IMR-90 (cell line): ENCODE data around the gene RNU1-1. TPM values are rescaled to one million over a fixed set of nuclear protein-coding genes. Genes with fewer than 3 reads are reported as not detected.

Source experiments
- ATAC-seq: fragments of 200-7000 bp; cut with Tn5 transposase; 2 replicates; pipeline ENCODE4 v1.9.1; 2020; ENCODE audit warnings: low read depth, mild to moderate bottlenecking, moderate library complexity
- BruUV-seq: library from RNA; stranded (reverse); fragments of 400-500 nt; replicated peaks from 2 replicates; lab custom pipeline; 2021; lab: Mats Ljungman, UMichigan
- CTCF ChIA-PET: fragments of 300-600 bp; formaldehyde crosslinking; extraction: SDS; loops from one replicate; lab custom pipeline; 2021; ENCODE audit warnings: antibody characterized with exemption; lab: Yijun Ruan, JAX
- POLR2A ChIA-PET: fragments of 300-600 bp; sonication (Branson Sonifier 250); formaldehyde crosslinking; loops from one replicate; lab custom pipeline; 2022; ENCODE audit warnings: antibody characterized with exemption; ENCODE audit not compliant: unreplicated experiment; lab: Charles Lee
- DNase-seq: peaks from one replicate; pipeline ENCODE4 v3.0.0; 2013
- H2AFZ ChIP-seq: replicated peaks from 2 replicates; pipeline ENCODE3; 2013; ENCODE audit warnings: low read length, mild to moderate bottlenecking; ENCODE audit not compliant: poor library complexity
- H2AK5ac ChIP-seq: 2 replicates; pipeline ENCODE4 v1.6.1; 2013; ENCODE audit warnings: low read depth, low read length, inconsistent platforms
- H2AK9ac ChIP-seq: replicated peaks from 2 replicates; pipeline ENCODE3; 2013; ENCODE audit warnings: mild to moderate bottlenecking, low read depth, low read length, moderate library complexity; ENCODE audit not compliant: poor library complexity
- H2BK120ac ChIP-seq: 2 replicates; pipeline ENCODE4 v1.6.1; 2013; ENCODE audit warnings: low read depth, low read length, inconsistent platforms
- H2BK15ac ChIP-seq: 3 replicates; pipeline ENCODE4 v1.6.1; 2013; ENCODE audit warnings: low read depth, low read length, inconsistent platforms
- H2BK20ac ChIP-seq: 2 replicates; pipeline ENCODE4 v1.6.1; 2013; ENCODE audit warnings: low read depth, mild to moderate bottlenecking, inconsistent platforms, low read length, moderate library complexity
- H2BK5ac ChIP-seq: 2 replicates; pipeline ENCODE4 v1.6.1; 2013; ENCODE audit warnings: mild to moderate bottlenecking, low read depth, low read length, inconsistent platforms; ENCODE audit not compliant: poor library complexity, severe bottlenecking
- H3K14ac ChIP-seq: replicated peaks from 2 replicates; pipeline ENCODE4 v1.6.1; 2013; ENCODE audit warnings: low read depth, low read length, inconsistent platforms
- H3K18ac ChIP-seq: 2 replicates; pipeline ENCODE4 v1.6.1; 2013; ENCODE audit warnings: low read depth, low read length, control low read depth
- H3K23ac ChIP-seq: 2 replicates; pipeline ENCODE4 v1.6.1; 2013; ENCODE audit warnings: low read depth, low read length, inconsistent platforms
- H3K27ac ChIP-seq: 2 replicates; pipeline ENCODE4 v1.5.1; 2013; ENCODE audit warnings: mild to moderate bottlenecking, control low read depth, low read length; ENCODE audit not compliant: insufficient read depth
- H3K27me3 ChIP-seq: 2 replicates; pipeline ENCODE4 v1.6.1; 2013; ENCODE audit warnings: low read length; ENCODE audit not compliant: control insufficient read depth, insufficient read depth
- H3K36me3 ChIP-seq: 2 replicates; pipeline ENCODE4 v1.6.1; 2013; ENCODE audit warnings: low read length, mixed read lengths; ENCODE audit not compliant: control insufficient read depth, insufficient read depth
- H3K4ac ChIP-seq: 2 replicates; pipeline ENCODE4 v1.6.1; 2013; ENCODE audit warnings: low read depth, low read length, inconsistent platforms
- H3K4me1 ChIP-seq: 2 replicates; pipeline ENCODE4 v1.6.1; 2013; ENCODE audit warnings: low read length, mixed read lengths; ENCODE audit not compliant: control insufficient read depth, insufficient read depth
- H3K4me2 ChIP-seq: 2 replicates; pipeline ENCODE4 v1.6.1; 2013; ENCODE audit warnings: low read depth, mild to moderate bottlenecking, control low read depth, low read length, moderate library complexity
- H3K4me3 ChIP-seq: 2 replicates; pipeline ENCODE4 v1.5.1; 2013; ENCODE audit warnings: low read depth, mild to moderate bottlenecking, control low read depth, low read length, moderate library complexity; ENCODE audit not compliant: insufficient read depth
- H3K56ac ChIP-seq: 2 replicates; pipeline ENCODE4 v1.6.1; 2013; ENCODE audit warnings: low read length, inconsistent platforms; ENCODE audit not compliant: insufficient read depth; ENCODE audit errors: extremely low read depth
- H3K79me1 ChIP-seq, 2 experiments: 2 replicates each; pipeline ENCODE4 v1.6.1; 2013; ENCODE audit warnings: low read length in 2 of 2, inconsistent platforms in 1 of 2, low read depth in 1 of 2
- H3K9ac ChIP-seq: 2 replicates; pipeline ENCODE4 v1.6.1; 2013; ENCODE audit warnings: low read depth, low read length, control low read depth
- H3K9me1 ChIP-seq: 2 replicates; pipeline ENCODE4 v1.6.1; 2013; ENCODE audit warnings: low read length, inconsistent platforms; ENCODE audit not compliant: insufficient read depth
- H3K9me3 ChIP-seq: 2 replicates; pipeline ENCODE4 v1.6.1; 2013; ENCODE audit warnings: low read length; ENCODE audit not compliant: control insufficient read depth, insufficient read depth
- H4K20me1 ChIP-seq: 2 replicates; pipeline ENCODE4 v1.6.1; 2013; ENCODE audit warnings: low read length, inconsistent platforms; ENCODE audit not compliant: insufficient read depth
- H4K5ac ChIP-seq: 2 replicates; pipeline ENCODE4 v1.6.1; 2013; ENCODE audit warnings: mild to moderate bottlenecking, low read depth, low read length, control low read depth
- H4K8ac ChIP-seq, 2 experiments: 2 replicates each; pipeline ENCODE4 v1.6.1; 2013; ENCODE audit warnings: low read depth in 2 of 2, low read length in 2 of 2, control low read depth in 1 of 2, inconsistent platforms in 1 of 2
- H4K91ac ChIP-seq: 2 replicates; pipeline ENCODE4 v1.6.1; 2013; ENCODE audit warnings: low read depth, low read length, inconsistent platforms; ENCODE audit not compliant: insufficient read depth
- BHLHE40 ChIP-seq: fragments of 150-350 bp; IDR thresholded peaks from 2 replicates; pipeline ENCODE4 v1.6.1; 2016; ENCODE audit warnings: mild to moderate bottlenecking, low read depth, low read length
- CTCF ChIP-seq: conservative IDR thresholded peaks from 2 replicates; pipeline ENCODE4 v1.5.1; 2012; ENCODE audit warnings: mild to moderate bottlenecking, low read depth, low read length, improper control_type of control experiment
- MAFK ChIP-seq: IDR thresholded peaks from 2 replicates; pipeline ENCODE4 v1.6.1; 2012; ENCODE audit warnings: low read depth, low read length, improper control_type of control experiment
- NFE2L2 ChIP-seq: fragments of 150-350 bp; IDR thresholded peaks from 2 replicates; pipeline ENCODE4 v1.6.1; 2016; ENCODE audit warnings: low read depth, mild to moderate bottlenecking, low read length
- RAD21 ChIP-seq: IDR thresholded peaks from 2 replicates; pipeline ENCODE4 v1.6.1; 2012; ENCODE audit warnings: low read length, improper control_type of control experiment
- WGBS, 2 experiments: methylation state at CpG; one replicate each; pipeline versions ENCODE4 v1.1.5 to v1.1.7; 2013; ENCODE audit warnings: missing lambda C conversion rate in 2 of 2; ENCODE audit not compliant: insufficient read length in 1 of 2; ENCODE audit errors: extremely low coverage in 2 of 2; 5-methylcytosine and 5-hydroxymethylcytosine counted together
- dilution Hi-C: fragments of 300-500 bp; cut with HindIII; formaldehyde crosslinking; loops from one replicate; pipeline ENCODE4 v1.14.3; 2018; ENCODE audit warnings: low sequenced_read_pairs; ENCODE audit not compliant: unreplicated experiment
- in situ Hi-C: fragments of 300-500 bp; cut with MboI; formaldehyde crosslinking; loops from 3 replicates; pipeline ENCODE4 v1.14.3; 2019; ENCODE audit warnings: low sequenced_read_pairs, inconsistent platforms, mixed read lengths
- intact Hi-C: fragments of 100-400 bp; cut with micrococcal nuclease; formaldehyde crosslinking; loops from 2 replicates; pipeline ENCODE4 v1.10.0; 2022
- microRNA-seq, 2 experiments: library from miRNA; stranded (forward) in 1 of 2; unstranded in 1 of 2; fragments of 10-50 nt in 1 of 2; fragments of <30 nt in 1 of 2; gene quantifications in 1 of 2; microRNA quantifications in 1 of 2; one replicate each; pipeline versions ENCODE3 to v1.1.0; 2013 to 2020; ENCODE audit not compliant: insufficient read depth in 1 of 2, insufficient read length in 1 of 2, unreplicated experiment in 1 of 2
- polyA plus RNA-seq, 3 experiments: library from polyadenylated mRNA; depleted of rRNA; stranded (reverse); fragments of >200 nt; gene quantifications; 2 replicates each; pipeline ENCODE4 v1.2.3, GENCODE V29; 2012; ENCODE audit warnings: low replicate concordance in 1 of 3
- small RNA-seq, 5 experiments: library from RNA; depleted of rRNA; stranded (forward); fragments of <200 nt; gene quantifications; one replicate each; pipeline ENCODE3, GENCODE V24; 2012
- total RNA-seq: library from RNA; depleted of rRNA; stranded (reverse); fragments of >200 nt; gene quantifications from 2 replicates; pipeline ENCODE4 v1.2.3, GENCODE V29; 2012; rRNA removed

RNU1-1 gene
- total and polyA plus RNA-seq, 2 of the 4 experiments (the other 2 are of a cell fraction) = under 0.01 TPM; not detected in 1

DNA sequence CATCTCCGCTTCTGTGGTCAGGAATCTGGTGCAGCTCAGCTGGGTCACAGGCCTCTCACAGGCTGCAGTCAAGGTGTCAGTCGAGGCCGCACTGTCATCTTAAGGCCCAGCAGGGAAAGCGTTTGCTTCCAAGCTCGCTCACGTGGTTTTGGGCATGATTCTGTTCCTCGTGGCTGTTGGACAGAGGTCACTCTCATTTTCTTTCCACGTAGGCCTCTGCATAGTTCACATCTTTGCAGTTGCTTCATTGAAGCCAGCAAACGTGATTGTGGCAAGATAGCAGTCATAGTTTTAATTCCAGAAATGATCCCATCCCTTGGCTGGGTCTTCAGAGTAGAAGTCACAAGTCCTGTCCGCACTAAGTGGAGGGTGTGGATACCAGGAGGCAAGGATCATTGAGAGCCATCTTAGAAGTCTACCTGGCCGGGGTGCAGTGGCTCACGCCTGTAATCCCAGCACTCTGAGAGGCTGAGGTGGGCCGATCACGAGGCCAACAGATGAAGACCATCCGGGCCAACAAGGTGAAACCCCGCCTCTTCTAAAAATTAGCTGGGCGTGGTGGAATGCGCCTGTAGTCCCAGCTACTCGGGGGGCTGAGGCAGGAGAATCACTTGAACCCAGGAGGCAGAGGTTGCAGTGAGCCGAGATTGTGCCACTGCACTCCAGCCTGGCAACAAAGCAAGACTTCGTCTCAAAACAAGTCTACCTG, 49.0 kb downstream of the RNU1-1 start:
- intact Hi-C loops (no loop called here), in situ Hi-C loops (no loop called here), dilution Hi-C loops (no loop called here)
- Histone ChIP-seq H4K5ac (no peak overlapping the region), H3K4me2 (no peak overlapping the region), H4K20me1 (no peaks in the 10 kb centered on the region; the same call in 1 of the 2 replicates), H2BK15ac (no peak overlapping the region), H4K8ac (no peak overlapping the region), H3K9me3 (no peaks in the 10 kb centered on the region), H3K56ac (no peak overlapping the region), H3K36me3 (peaks cover 25% of the 10 kb centered on the region), H3K14ac (no peak overlapping the region), H3K23ac (no peak overlapping the region), H2AK5ac (no peak overlapping the region), H3K27me3 (no peaks in the 10 kb centered on the region), H3K4me3 (no peak overlapping the region), H3K79me1 (peaks cover 0 to 10% of the 10 kb centered on the region in 2 experiments; a peak in 2 of 4 replicates), H3K4ac (no peak overlapping the region), H2AFZ (no peak overlapping the region), H2BK20ac (no peak overlapping the region), H2BK5ac (no peak overlapping the region), H3K9me1 (peaks cover 8% of the 10 kb centered on the region), H3K9ac (no peak overlapping the region), H3K27ac (no peak overlapping the region), H4K91ac (no peak overlapping the region), H3K18ac (no peak overlapping the region), H2BK120ac (no peak overlapping the region), H3K4me1 (no peaks in the 10 kb centered on the region), H2AK9ac (no peak overlapping the region)
- no peak for TF ChIP-seq BHLHE40
- TF ChIP-seq NFE2L2 = no peak
- TF ChIP-seq MAFK = no peak
- TF ChIP-seq RAD21 = no peak
- no peak for TF ChIP-seq CTCF
- no peak for ATAC-seq
- DNase-seq = peak; percentile 8
- WGBS, 2 experiments = 90% methylated on average over 17 of the region's 21 CpGs; no CpG with 5 or more reads in 1 of the 2 experiments
- ChIA-PET POLR2A (no interaction called here), CTCF (no interaction called here)
- BruUV-seq = no TSS peak

Small RNA genes within 50 kb of the gene (microRNA-seq; reads per million reads assigned to microRNA genes)
- gene RNU1-1 (ENCODE audit: insufficient read depth, insufficient read length) (not detected), gene RNU1-6P (ENCODE audit: insufficient read depth, insufficient read length) (not detected)

Small RNA genes within 50 kb of the gene (small RNA-seq; reads per million reads assigned to genes)
- 0 reads per million in 5 experiments for gene RNU1-1
- 0 reads per million in 5 experiments for gene RNU1-6P

Other genes with a start within 250 kb of the RNU1-1 start
- 11.4 and 12.0 TPM in 2 replicates for gene FBXO42, start 161.8 kb downstream of the RNU1-1 start, total RNA-seq
- gene FBXO42, start 161.8 kb downstream of the RNU1-1 start, polyA plus RNA-seq (2012; rRNA removed) = 18.8 and 19.6 TPM in 2 replicates
- gene SZRD1, start 147.0 kb downstream of the RNU1-1 start, total RNA-seq = 104 and 119 TPM in 2 replicates
- gene SZRD1, start 147.0 kb downstream of the RNU1-1 start, polyA plus RNA-seq (2012; rRNA removed) = 140 and 149 TPM in 2 replicates
- not detected in 2 replicates for gene SPATA21, start 76.9 kb downstream of the RNU1-1 start, total RNA-seq
- gene SPATA21, start 76.9 kb downstream of the RNU1-1 start, polyA plus RNA-seq (2012; rRNA removed) = not detected in 2 replicates
- 79.7 and 85.1 TPM in 2 replicates for gene NECAP2, start 73.6 kb downstream of the RNU1-1 start, total RNA-seq
- 80.2 and 80.5 TPM in 2 replicates for gene NECAP2, start 73.6 kb downstream of the RNU1-1 start, polyA plus RNA-seq (2012; rRNA removed)
- 25.3 and 28.3 TPM in 2 replicates for gene NBPF1, start 99.3 kb upstream of the RNU1-1 start, total RNA-seq
- 17.1 and 18.8 TPM in 2 replicates for gene NBPF1, start 99.3 kb upstream of the RNU1-1 start, polyA plus RNA-seq (2012; rRNA removed)
- under 0.01 TPM in 2 replicates for gene RNU1-3, start 152.7 kb upstream of the RNU1-1 start, total RNA-seq
- gene RNU1-3, start 152.7 kb upstream of the RNU1-1 start, polyA plus RNA-seq (2012; rRNA removed) = not detected in 2 replicates
- gene RNU1-4, start 226.2 kb upstream of the RNU1-1 start, total RNA-seq = under 0.01 TPM in 2 replicates
- gene RNU1-4, start 226.2 kb upstream of the RNU1-1 start, polyA plus RNA-seq (2012; rRNA removed) = not detected in 2 replicates